ENCODE data around the gene RCN2. TPM values are rescaled to one million over a fixed set of nuclear protein-coding genes. Genes with fewer than 3 reads are reported as not detected.
A peak's percentile ranks its signal among the peaks of the same experiment; 100 is the strongest.

RCN2 gene
- total RNA-seq, 1 experiment from 2014 or later, result 82.7 TPM

DNA sequence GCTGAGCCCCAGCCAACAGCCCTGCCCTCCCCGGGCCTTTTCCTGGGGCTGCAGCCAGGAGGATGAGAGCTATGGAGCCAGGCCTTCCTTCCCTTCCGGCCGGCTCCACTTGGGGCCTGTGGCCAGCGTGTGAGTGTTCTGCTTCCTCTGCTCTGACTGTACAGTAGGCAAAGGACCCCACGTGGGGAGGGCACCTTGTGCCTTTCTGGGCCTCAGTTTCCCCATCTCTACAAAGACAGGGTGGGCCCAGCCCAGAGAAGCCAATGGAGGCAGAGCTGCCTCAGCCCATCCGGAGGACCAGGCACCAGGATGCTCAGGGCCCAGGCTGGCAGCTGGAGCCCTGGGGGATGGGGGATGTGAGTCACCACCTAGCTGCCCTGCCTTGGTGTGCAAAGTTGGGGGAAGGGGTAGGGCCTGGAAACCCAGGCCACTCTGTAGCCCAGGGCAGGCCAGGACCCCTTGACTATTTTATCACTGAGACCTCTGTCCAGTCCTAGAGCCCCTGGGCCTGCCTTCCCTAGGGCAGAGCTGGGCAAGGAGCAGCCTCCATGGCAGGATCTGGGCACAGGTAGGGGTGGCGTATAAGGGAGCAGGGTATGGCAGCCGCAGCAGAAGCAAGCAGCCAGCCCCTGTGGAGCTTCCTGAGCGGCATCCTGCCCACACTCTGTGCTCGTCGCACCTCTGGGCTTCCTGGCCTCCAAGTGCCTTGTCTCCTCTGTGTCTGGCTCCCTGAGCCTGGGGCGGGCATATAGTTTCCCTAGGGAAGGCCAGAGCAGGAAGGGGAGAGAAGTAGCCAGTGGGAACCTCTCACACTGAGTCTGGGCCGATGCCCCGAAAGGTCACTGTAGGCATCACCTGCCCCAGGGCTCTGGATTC, 65.2 kb downstream of the RCN2 start:
- no TSS peak for BruUV-seq (replicated peaks)
- H3K4me2 ChIP-seq (ENCODE audit: low read length), result no peak overlapping the region
- H3K9me2 ChIP-seq (replicated peaks; ENCODE audit: low read length), result no peaks in the 10 kb centered on the region
- H3K9me3 ChIP-seq (ENCODE audit: low read length), result no peaks in the 10 kb centered on the region
- H3K79me2 ChIP-seq (ENCODE audit: low read length), result no peaks in the 10 kb centered on the region
- H3K4me1 ChIP-seq (ENCODE audit: insufficient read depth, low read length), result 0 out of 2 replicates have a peak, but pooled peaks cover 6% of the 10 kb centered on the region
- H3K27ac ChIP-seq (ENCODE audit: low read length), result no peak overlapping the region
- ChIA-PET CTCF (no interaction called here), POLR2A (ENCODE audit: unreplicated experiment) (no interaction called here)
- intact Hi-C loops (cut with micrococcal nuclease), result no loop called here
- no peaks in the 10 kb centered on the region for H3K36me3 ChIP-seq (ENCODE audit: low read depth, low read length)
- H3K9ac ChIP-seq (ENCODE audit: low read length), result no peak overlapping the region
- TF ChIP-seq EZH2 (IDR thresholded peaks at IDR 0.05; ENCODE audit: low read length, unreplicated experiment), result no peak
- TF ChIP-seq, protein P1, sequence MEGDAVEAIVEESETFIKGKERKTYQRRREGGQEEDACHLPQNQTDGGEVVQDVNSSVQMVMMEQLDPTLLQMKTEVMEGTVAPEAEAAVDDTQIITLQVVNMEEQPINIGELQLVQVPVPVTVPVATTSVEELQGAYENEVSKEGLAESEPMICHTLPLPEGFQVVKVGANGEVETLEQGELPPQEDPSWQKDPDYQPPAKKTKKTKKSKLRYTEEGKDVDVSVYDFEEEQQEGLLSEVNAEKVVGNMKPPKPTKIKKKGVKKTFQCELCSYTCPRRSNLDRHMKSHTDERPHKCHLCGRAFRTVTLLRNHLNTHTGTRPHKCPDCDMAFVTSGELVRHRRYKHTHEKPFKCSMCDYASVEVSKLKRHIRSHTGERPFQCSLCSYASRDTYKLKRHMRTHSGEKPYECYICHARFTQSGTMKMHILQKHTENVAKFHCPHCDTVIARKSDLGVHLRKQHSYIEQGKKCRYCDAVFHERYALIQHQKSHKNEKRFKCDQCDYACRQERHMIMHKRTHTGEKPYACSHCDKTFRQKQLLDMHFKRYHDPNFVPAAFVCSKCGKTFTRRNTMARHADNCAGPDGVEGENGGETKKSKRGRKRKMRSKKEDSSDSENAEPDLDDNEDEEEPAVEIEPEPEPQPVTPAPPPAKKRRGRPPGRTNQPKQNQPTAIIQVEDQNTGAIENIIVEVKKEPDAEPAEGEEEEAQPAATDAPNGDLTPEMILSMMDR (conservative IDR thresholded peaks at IDR 0.05; ENCODE audit: low read depth, low read length), result no peak
- TF ChIP-seq EZH2phosphoT487 (IDR thresholded peaks at IDR 0.05; ENCODE audit: borderline replicate concordance, low read length), result no peak
- H2AFZ ChIP-seq (ENCODE audit: low read length), result no peak overlapping the region
- peak; percentile 41 for DNase-seq
- H3F3A ChIP-seq (ENCODE audit: low read length, unreplicated experiment), result no peaks in the 10 kb centered on the region
- peak; percentile 69; the same call in 1 of the 2 replicates for ATAC-seq
- no peak overlapping the region for H3K4me3 ChIP-seq (ENCODE audit: low read length)
- no peaks in the 10 kb centered on the region for H4K20me1 ChIP-seq (ENCODE audit: low read length)
- no peaks in the 10 kb centered on the region for H3K27me3 ChIP-seq (ENCODE audit: low read length)

- intact Hi-C loops (cut with micrococcal nuclease), result no loop called here
- no peak for ATAC-seq
Measured at GRCh38 chr15:76998663-76999285, 67.2 kb downstream of the RCN2 start.

More at GRCh38 chr15:76998663-76999285, 67.2 kb downstream of the RCN2 start:
- Histone ChIP-seq H4K20me1 (ENCODE audit: low read length) (no peaks in the 10 kb centered on the region), H3K27ac (ENCODE audit: low read length) (no peak overlapping the region), H3K9me2 (replicated peaks; ENCODE audit: low read length) (no peaks in the 10 kb centered on the region), H3K9ac (ENCODE audit: low read length) (no peak overlapping the region), H2AFZ (ENCODE audit: low read length) (no peak overlapping the region), H3K36me3 (ENCODE audit: low read depth, low read length) (no peaks in the 10 kb centered on the region), H3F3A (ENCODE audit: low read length, unreplicated experiment) (no peaks in the 10 kb centered on the region), H3K4me1 (ENCODE audit: insufficient read depth, low read length) (0 out of 2 replicates have a peak, but pooled peaks cover 6% of the 10 kb centered on the region), H3K79me2 (ENCODE audit: low read length) (no peaks in the 10 kb centered on the region), H3K9me3 (ENCODE audit: low read length) (no peaks in the 10 kb centered on the region), H3K27me3 (ENCODE audit: low read length) (no peaks in the 10 kb centered on the region), H3K4me3 (ENCODE audit: low read length) (no peak overlapping the region), H3K4me2 (ENCODE audit: low read length) (no peak overlapping the region)
- TF ChIP-seq EZH2phosphoT487 (IDR thresholded peaks at IDR 0.05; ENCODE audit: borderline replicate concordance, low read length) (no peak), EZH2 (IDR thresholded peaks at IDR 0.05; ENCODE audit: low read length, unreplicated experiment) (no peak)
- TF ChIP-seq, protein P1 (conservative IDR thresholded peaks at IDR 0.05; ENCODE audit: low read depth, low read length), result no peak
- ChIA-PET CTCF (no interaction called here), POLR2A (ENCODE audit: unreplicated experiment) (no interaction called here)
- no TSS peak for BruUV-seq (replicated peaks)
- no peak for DNase-seq
